Iris pigment epithelial cell (primary cell): ENCODE results near the gene TNN.
"Not testable (repeated sequence)": the region's sequence is repeated elsewhere in the genome, so short reads cannot be mapped to it uniquely, and the experiment has no call there.

Experiments
- DNase-seq: peaks from one replicate; pipeline ENCODE4 v3.0.0-alpha.2; 2011; ENCODE audit warnings: low read depth

Gene TNN

DNA sequence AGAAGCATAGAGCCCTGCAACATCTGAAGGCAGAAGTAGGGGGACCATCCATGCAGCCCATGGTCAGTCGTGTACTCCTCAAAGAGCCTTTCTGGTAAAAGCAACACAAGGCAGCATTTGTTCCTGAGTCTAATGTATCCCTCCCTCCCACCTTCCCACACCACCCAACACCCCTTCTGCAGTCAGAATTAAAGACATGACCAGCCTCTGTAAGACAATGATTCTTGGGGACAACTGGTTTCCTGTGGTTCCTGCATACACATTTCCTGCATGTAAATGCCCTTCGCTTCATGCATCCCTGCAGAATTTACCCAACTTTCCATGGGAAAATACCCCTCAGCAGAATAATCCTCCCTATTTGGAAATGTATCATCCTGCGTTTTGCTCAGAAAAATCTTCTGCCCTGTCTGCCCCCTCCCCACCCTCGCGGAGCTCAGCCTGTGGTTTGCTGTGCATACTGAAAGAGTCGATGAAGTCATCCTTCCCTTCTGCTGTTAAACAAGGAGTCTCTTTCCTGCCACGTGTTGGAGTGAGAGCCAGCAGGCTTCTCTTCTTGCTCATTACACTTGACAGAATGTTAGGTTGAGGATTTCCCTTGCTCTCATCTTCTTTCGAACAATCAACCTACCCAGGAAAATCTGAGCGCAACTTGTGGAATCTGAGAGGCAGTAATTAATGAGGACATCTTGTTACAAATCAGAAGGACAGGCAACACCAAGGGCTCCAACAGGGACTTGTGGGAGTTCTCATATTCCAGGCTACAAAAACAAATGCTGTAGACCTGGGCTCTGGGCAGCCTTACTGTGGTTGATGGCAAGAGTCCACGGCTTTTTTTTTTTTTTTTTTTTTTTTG, 4.7 kb downstream of the TNN start:
- peak; percentile 85 for DNase-seq

DNA sequence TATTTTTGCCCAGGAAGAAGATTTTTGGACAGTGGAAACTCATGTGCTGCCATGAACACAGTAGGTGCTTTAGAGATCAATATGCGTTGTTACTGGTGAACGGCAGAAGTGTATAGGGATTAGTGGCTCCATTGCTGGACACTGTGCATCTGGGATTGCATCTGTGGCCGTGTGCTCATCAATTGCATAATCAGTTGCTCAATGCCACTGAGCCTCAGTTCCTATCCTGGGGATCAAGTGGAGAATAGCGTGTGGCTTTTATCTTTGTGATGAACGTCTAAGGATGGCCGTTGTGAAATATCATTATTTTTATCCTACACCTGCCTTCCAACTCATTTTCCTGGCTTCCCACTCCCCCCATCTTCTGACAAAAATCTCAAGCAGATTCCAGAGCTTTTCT, 5.4 kb downstream of the TNN start:
- DNase-seq = peak; percentile 58

DNA sequence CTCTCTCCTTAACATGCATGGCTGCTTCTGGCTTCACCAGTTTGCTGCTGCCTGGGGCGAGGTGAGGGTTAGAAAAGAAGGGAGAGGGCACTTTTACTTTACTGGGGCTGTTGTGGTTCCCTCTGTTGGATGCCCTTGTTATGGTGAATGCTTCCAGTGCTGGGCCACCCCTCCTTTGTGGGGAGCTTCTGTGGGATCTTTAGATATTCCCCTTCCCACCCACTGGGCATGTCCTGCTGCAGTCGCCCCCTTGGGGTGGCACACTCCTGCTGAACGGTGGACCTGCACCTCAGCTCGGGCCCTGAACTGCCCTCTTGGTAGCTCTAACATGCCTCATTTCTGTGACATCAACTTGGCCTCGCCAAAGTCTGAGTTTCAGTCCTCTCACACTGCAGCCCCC, 6.0 kb downstream of the TNN start:
- no peak for DNase-seq

DNA sequence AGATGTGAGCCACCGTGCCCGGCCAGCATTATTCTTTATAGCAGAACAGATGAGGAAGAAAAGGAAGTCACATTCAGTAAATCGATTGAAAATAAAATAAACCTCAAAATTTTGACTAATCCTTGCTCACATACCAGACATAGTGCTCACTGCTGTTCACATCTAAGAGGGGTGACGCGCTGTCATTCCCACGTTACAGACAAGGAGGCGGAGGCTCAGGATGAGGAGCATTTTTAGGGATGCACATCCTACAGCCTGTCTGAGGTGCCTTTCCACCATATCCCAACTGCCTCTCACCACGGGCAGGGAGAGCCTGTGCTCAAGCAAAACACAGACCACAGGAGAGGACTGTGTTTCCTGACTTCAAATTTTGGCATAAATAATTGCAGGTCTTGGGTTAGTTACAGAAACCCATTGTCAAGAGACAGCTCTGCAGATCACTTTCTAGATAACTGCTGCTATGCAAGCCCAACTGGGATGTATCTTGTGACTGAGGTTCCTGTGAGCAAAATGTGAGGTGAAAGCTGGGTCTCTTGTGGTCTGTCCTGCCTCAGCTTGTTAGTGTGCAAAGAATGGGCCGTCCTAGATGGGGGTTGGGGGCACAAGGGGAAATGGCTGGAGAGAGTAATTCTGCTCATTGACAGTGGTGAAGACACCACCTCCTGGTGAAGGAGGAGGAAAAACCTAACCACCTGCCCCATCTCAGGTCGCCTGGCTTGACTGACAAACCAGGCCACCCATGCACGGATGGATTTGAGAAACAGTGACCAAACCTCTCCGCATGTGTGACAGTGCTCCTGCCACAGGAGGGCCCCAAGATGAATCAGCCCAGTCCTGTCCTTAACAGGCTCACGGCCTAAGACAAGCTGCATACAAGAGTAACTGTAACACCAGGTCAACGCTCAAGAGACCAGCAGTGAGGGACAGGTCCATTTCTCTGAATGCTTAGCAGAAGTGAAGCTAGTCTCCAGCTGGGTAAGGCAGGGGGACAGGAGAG, 8.2 kb downstream of the TNN start:
- DNase-seq = peak; percentile 32

DNA sequence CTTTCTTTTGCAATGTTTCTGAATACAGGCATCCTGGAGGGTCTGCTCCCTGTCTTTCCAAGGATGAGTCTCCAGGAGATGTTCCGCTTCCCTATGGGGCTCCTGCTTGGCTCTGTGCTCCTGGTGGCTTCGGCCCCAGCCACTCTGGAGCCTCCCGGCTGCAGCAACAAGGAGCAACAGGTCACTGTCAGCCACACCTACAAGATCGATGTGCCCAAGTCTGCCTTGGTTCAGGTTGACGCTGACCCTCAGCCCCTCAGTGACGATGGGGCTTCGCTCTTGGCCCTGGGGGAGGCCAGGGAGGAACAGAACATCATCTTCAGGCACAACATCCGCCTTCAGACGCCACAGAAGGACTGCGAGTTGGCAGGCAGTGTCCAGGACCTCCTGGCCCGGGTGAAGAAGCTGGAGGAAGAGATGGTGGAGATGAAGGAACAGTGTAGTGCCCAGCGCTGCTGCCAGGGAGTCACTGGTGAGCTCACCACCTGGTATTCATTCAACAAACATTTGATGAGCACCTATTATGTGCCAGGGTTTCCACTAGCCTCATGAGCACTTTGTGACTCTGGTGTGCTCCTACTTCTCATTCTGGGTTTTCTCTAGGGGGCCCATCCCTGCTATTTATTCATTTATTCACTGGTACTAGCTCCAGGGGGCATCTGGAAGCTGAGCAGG, 9.9 kb downstream of the TNN start:
- DNase-seq = no peak

DNA sequence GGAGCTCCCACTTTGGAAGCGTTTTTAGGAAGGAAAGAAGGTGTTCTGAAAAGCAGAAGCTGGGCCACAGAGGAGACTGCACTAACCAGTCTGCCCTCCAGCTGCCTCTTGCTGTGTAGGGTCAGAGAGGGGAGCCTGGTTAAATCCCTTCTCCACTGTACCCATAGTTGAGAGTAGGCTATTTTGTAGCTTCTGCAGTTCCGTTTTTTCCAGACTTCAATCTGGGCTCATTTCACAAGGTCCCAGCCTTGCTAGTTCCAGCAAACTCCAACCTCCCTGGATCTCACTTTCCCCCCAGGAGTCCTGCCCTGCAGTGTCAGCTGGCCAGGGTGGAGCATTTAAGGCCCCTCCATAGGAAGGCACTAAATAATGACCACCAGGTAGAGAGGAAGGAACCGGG, 11.0 kb downstream of the TNN start:
- no peak for DNase-seq

DNA sequence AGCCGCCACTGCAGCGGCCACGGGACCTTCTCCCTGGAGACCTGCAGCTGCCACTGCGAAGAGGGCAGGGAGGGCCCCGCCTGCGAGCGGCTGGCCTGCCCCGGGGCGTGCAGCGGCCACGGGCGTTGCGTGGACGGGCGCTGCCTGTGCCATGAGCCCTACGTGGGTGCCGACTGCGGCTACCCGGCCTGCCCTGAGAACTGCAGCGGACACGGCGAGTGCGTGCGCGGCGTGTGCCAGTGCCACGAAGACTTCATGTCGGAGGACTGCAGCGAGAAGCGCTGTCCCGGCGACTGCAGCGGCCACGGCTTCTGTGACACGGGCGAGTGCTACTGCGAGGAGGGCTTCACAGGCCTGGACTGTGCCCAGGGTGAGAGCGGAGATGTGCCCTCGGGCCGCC, 11.7 kb downstream of the TNN start:
- DNase-seq = no peak

DNA sequence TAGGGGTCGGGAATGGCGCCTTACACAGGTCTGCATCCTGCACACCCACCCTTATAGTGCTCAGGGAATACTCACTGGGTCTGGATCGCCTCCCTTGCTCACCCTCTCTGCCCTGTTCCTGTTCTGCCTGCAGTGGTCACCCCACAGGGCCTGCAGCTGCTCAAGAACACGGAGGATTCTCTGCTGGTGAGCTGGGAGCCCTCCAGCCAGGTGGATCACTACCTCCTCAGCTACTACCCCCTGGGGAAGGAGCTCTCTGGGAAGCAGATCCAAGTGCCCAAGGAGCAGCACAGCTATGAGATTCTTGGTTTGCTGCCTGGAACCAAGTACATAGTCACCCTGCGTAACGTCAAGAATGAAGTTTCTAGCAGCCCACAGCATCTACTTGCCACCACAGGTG, 12.4 kb downstream of the TNN start:
- DNase-seq = no peak

DNA sequence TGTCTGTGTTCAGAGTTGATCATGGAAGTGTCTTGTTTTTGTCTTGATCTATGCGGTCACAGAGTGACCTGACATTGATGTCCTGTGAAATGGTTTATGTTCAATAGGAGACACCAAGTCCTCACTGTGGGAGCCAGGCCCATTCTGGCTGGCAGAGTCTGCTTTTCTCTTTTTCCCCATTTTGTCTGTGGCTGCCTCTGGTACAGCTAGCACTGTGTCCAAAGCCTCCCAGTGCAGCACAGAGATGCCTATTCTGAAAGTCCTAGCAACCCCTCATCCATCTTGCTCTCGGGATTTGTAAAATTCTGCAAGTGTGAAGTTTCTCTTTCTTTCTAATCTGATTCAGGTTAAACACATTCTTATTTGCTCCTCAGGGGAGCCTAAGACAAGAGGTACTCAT, 14.3 kb downstream of the TNN start:
- DNase-seq = no peak

DNA sequence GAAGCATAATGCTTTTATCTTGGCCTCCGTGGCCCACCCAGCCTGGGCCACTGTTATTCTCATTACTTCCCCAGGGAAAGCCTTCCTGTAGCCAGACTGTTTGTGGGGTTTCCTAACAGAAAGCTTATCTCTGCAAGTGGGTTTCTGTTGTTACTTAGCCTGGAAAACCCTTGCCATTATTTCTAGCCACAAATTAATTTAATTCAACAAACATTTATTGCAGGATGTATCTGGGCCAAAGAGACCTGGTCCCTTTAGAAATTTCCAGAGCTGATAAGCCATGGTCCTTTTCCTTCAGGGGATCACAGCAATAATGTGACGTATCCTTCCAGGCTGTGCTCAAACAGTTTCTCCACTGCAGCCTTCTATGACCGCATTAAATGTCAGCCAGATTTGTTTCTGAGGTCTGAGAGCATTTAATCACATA, 20.9 kb downstream of the TNN start:
- DNase-seq = no peak

DNA sequence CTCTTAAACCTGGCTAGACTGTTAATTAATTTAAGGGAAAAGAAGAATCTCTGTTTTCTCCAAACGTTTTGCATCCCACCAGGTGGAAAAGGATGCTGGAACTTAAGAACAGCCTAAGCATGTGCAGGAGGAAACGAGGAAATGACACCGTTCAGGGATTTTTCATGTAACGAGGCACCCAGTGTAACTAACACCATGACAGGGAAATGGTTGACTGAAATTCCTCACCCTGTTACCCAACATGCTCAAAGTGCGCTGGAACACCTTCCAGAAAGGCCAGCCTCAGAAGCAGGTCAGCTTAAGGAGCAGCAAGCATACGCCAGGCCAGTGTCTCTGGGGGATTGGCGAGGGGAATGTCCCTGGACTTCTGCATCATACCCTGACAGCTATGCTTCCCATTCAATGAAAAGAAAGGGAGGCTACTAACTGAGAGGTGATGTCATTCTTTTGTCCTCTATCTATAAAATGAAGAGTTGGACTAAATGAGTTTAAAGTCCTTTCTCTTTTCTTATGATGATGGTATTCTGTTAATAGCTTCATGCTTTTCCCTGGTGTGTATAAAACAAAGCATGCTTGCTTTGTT, 21.6 kb downstream of the TNN start:
- no peak for DNase-seq

DNA sequence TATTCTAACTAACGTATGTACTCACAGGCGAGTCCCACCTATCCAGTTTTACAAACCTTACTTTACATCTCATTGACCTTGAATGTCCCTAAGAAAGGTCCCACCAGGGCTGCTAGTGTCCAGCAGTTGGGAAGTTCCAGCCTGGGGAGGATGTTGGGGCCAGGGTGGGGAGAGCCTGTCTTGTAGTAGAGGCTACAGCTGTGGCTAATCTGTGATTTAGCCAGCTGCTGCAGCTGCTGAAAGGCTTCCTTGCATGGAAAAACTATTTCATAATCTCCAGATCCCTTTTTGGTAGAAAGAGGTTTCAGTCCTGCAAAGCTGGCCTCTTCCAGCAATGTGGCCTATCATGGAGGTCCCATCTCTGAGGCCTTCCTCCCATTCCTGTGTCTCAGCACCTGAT, 23.1 kb downstream of the TNN start:
- DNase-seq = no peak

DNA sequence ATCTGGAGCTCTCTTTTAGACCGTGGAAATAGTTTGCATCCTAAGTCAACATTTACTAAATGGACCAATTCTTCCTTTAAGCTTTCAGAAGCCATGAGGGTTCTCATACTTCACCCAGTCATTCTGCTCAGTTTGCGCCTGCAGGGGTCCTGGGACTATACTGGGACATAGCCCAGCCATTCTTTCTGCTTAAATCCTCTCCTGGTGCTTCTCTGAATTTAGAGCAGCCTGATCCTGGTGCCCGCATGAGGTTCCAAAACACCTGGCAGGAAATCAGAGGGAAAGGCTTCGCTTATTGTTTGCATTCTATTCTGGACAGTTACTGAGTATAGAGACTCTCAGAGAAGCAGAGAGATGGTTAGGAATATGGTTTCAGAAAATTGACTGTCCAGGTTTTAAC, 27.0 kb downstream of the TNN start:
- DNase-seq = no peak

DNA sequence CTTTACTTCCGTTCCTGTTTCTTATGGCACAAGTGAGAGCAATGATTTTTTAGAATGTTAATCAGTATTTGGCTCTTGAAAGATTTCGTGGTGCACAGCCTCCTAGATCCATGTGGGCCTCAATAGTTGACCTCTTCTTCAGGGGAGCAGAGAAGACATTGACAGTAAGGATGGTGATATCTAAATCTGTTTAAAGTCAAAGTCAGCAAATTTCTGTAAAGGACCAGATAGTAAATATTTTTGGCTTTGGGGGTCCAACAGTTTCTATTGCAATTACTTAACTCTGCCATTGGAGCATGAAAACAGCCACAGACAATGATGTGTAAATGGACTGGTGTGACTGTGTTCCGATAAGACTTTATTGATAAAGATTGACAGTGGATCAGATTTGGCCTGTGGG, 27.4 kb downstream of the TNN start:
- no peak for DNase-seq

DNA sequence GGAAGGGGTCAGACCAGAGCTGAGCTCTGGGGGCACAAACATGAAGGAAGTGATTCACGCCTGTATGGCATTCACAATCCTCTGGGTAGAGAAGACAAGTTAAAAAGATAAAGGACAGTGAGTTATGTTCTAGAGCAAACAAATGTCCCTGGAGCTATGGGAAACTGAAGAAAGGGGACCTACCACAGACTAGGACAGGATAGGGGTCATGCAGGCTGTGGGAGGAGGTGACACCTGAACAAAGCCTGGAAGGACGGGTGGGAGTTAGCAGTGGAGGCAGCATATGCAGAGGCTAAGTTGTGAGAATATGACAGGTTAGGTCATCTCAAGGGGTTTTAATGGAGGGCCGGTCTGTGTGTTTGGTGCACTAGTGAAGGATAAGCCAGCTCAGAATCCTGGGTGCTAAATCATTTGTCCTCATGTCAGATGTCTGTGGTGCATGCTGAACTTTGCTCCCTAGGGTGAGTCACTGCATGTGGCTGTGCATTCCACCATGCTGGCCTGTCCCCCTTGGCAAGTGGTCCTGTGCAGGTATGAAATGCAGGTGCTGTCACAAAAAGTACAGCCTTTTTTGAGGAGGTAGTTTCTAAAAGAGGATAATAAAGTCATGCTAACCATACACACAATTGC, 28.5 kb downstream of the TNN start:
- no peak for DNase-seq

DNA sequence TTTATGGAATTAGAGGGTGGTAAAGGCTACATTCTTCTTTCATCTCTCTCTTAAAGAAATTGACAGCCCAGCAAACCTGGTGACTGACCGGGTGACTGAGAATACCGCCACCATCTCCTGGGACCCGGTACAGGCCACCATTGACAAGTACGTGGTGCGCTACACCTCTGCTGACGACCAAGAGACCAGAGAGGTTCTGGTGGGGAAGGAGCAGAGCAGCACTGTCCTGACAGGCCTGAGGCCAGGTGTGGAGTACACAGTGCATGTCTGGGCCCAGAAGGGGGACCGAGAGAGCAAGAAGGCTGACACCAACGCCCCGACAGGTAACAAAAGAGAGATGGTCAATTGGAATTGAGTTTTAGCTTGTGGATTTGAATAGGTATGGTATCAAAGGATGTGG, 29.7 kb downstream of the TNN start:
- no peak for DNase-seq

DNA sequence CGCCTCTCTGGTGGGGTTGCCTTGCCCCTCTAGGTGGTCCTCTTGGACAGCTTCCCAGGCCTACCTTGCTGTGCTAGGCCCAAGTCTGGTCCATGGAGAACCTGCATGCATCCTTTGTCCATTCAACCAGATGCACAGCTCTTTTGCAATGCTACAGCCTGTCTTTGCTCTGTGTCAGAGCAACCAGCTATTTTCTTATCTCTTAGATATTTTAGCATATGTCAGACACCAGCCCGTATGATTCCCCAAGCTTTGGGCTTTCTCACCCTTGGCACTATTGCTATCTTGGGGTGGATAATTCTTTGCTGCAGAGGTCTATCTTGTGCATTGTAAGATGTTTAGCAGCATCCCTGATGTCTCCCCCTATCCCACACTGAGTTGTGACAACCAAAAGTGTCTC, 32.3 kb downstream of the TNN start:
- no peak for DNase-seq

DNA sequence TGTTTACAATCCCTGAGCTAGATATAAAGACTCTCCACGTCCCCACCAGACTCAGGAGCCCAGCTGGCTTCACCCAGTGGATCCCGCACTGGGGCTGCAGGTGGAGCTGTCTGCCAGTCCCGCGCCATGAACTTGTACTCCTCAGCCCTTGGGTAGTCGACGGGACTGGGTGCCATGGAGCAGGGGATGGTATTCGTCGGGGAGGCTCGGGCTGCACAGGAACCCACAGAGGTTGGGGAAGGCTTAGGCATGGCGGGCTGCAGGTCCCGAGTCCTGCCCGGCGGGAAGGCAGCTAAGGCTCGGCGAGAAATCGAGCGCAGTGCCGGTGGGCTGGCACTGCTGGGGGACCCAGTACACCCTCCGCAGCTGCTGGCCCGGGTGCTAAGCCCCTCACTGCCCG, 34.5 kb downstream of the TNN start:
- DNase-seq = not testable (repeated sequence)

DNA sequence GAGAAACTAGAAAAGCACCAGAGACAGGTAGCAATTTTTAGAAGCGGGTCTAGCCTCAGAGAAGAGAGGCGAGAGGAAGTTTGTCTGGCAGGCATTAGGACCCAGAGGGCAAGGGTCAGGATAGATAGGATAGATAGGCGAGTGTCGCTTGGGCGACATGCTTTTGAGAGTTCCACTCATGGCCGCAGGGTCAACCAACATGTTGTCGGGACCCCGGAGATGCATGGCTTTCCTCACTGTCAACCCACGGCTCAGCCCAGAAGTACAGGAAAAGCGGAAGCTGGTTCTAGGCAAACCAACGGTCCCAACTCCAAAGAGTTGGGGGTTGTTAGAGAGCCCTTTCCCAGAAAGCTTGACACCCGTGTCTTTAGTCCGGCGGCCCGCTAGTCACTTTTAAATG, 38.9 kb downstream of the TNN start:
- not testable (repeated sequence) for DNase-seq

DNA sequence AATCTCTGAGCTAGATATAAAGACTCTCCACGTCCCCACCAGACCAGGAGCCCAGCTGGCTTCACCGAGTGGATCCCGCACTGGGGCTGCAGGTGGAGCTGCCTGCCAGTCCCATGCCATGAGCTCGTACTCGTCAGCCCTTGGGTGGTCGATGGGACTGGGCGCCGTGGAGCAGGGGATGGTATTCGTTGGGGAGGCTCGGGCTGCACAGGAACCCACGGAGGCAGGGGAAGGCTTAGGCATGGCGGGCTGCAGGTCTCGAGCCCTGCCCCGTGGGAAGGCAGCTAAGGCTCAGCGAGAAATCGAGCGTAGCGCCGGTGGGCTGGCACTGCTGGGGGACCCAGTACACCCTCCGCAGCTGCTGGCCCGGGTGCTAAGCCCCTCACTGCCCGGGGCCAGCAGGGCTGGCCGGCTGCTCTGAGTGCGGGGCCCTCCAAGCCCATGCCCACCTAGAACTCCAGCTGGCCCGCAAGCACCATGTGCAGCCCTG, 40.7 kb downstream of the TNN start:
- not testable (repeated sequence) for DNase-seq

DNA sequence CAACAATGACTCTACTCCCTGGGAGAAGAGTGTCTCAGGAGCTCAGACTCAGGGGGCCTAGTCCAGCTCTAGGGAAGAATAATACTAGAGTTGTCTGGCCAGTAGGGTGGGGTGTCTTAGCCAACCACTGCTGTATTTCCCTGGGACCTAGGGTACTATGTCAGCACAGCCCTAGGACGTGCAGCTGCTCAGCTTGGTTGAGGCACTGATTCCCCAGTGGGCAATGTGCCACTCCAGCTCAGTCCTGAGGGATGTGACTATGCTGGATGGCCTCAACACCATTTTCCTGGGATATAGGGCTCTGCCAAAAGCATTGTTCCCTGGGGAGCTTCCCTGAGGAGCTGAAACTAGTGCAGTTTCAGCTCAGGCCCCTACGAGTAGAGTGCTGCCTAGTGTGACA, 47.4 kb downstream of the TNN start:
- DNase-seq = no peak
